GM12891 (cell line): Measurements from ENCODE around the gene TMCC1.
"Not testable (repeated sequence)": the region's sequence is repeated elsewhere in the genome, so short reads cannot be mapped to it uniquely, and the experiment has no call there.

Experiments
- DNase-seq: peaks from one replicate; pipeline ENCODE4 v3.0.0; 2011; ENCODE audit warnings: low spot score; ENCODE audit not compliant: insufficient read length
- FAIRE-seq: peaks from 2 replicates; lab custom pipeline; 2011; peaks lifted over from hg19 to GRCh38; lab: Jason Lieb, UNC
- PAX5 ChIP-seq: IDR thresholded peaks from 2 replicates; pipeline ENCODE4 v1.6.1; 2011; ENCODE audit warnings: low read length, moderate library complexity, mild to moderate bottlenecking; ENCODE audit not compliant: insufficient read depth, severe bottlenecking
- POLR2A ChIP-seq: IDR thresholded peaks from 2 replicates; pipeline ENCODE4 v1.6.1; 2011; ENCODE audit warnings: low read depth, low read length, control low read depth
- POLR2AphosphoS5 ChIP-seq: IDR thresholded peaks from 2 replicates; pipeline ENCODE4 v1.6.1; 2011; ENCODE audit warnings: low read depth, low read length, control low read depth
- POU2F2 ChIP-seq: IDR thresholded peaks from 2 replicates; pipeline ENCODE4 v1.6.1; 2011; ENCODE audit warnings: low read depth, mild to moderate bottlenecking, control low read depth, low read length, moderate library complexity
- SPI1 ChIP-seq: IDR thresholded peaks from 2 replicates; pipeline ENCODE4 v1.6.1; 2011; ENCODE audit warnings: low read depth, low read length, control low read depth
- TAF1 ChIP-seq: IDR thresholded peaks from 2 replicates; pipeline ENCODE4 v1.6.1; 2011; ENCODE audit warnings: low read depth, low read length, control low read depth

Gene TMCC1

DNA sequence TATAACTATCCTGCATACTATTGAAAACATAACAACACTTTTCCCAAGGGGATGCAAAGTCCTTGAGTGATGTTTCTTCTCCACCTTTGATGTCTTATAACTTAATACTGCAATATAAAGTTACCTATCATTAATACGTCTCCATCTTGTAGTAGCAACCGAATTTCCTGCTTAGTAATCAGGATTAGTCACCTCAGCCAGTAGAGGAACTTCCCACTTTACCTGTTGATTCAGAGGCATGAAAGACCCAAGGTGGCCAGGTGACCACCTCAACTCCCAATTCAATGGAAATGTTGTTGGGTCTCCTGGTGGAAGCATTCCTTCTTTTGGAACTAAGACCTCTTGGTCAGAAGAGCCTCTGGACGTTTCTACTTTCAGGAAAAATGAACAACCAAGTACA, 3.5 kb upstream of the TMCC1 start:
- DNase-seq (no peak), FAIRE-seq (no peak)
- TF ChIP-seq POU2F2, result no peak
- TF ChIP-seq PAX5, result no peak
- TF ChIP-seq POLR2A, result no peak
- TF ChIP-seq TAF1, result no peak

DNA sequence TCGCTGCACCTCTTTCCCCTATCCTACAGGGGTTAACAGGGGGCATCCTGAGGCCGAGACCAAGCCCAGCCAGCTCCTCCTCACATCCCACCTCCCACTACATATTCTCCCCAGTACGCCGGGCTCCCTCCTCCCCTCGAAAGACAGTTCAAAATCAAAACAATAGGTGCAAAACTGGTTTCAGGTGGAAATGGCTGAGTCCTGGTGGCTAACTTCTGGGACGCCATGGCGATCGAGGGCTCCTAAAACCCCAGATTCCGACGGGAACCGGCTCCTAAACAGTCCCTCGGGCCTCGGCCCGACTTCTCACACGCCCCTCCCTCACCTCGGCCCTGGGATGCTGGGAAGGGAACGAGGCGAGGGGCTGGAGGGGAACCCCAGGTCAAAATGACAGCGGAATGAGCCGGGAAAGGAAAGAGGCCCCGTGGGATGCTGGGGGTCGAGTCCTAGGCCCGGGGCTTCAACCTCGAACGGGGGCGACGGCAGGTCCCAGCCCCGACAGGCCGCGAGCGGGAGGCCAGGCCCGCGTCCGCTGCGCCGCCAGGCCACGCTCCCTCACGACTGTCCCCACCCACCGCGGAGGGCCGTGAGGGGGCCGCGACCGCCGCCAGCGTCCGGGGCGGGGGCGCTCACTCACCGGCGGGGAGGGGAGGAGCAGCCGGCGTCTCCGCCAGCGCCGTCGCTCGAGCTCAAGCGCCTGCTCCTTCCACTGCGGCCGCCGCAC, 492 bp downstream of the TMCC1 start:
- TF ChIP-seq POLR2AphosphoS5 (peak; percentile 68), POU2F2 (no peak), SPI1 (no peak), PAX5 (no peak), POLR2A (peak; percentile 53; the same call in 1 of the 2 replicates), TAF1 (no peak)
- DNase-seq (peak; percentile 68), FAIRE-seq (peak; percentile 35)

- DNase-seq, result no peak
Observed at GRCh38 chr3:129892486-129892856, 1.0 kb downstream of the TMCC1 start.

GRCh38 chr3:129890891-129891290, 2.6 kb downstream of the TMCC1 start:
- TF ChIP-seq SPI1 (no peak), POU2F2 (no peak), PAX5 (no peak), TAF1 (no peak), POLR2AphosphoS5 (no peak), POLR2A (no peak)
- DNase-seq (no peak), FAIRE-seq (no peak)

More at GRCh38 chr3:129892486-129892856, 1.0 kb downstream of the TMCC1 start:
- no peak for TF ChIP-seq SPI1
- TF ChIP-seq TAF1, result no peak
- TF ChIP-seq POLR2AphosphoS5, result no peak
- no peak for TF ChIP-seq POLR2A
- no peak for TF ChIP-seq PAX5
- no peak for TF ChIP-seq POU2F2
- FAIRE-seq, result no peak

GRCh38 chr3:129890125-129890524, 3.4 kb downstream of the TMCC1 start:
- DNase-seq (no peak), FAIRE-seq (peak; percentile 68)
- TF ChIP-seq SPI1, result no peak
- no peak for TF ChIP-seq POLR2AphosphoS5
- no peak for TF ChIP-seq POLR2A
- TF ChIP-seq POU2F2, result no peak
- TF ChIP-seq TAF1, result no peak
- no peak for TF ChIP-seq PAX5

DNA sequence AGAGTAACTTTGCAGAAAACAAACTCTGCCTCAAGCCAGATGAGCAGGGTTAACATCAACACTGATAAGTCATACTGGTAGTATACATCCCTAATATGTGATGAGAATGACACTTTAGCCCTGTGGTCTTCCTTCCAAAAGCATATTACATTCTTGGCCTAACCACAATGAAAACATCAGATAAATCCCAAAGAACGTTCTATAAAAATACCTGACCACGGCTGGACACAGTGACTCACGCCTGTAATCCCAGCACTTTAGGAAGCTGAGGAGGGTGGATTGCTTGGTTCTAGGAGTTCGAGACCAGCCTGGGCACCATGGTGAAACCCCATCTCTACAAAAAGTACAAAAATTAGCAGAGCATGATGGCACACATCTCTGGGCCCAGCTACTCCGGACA, 4.7 kb downstream of the TMCC1 start:
- no peak for TF ChIP-seq POU2F2
- TF ChIP-seq TAF1, result no peak
- TF ChIP-seq POLR2AphosphoS5, result no peak
- no peak for TF ChIP-seq PAX5
- no peak for TF ChIP-seq POLR2A
- TF ChIP-seq SPI1, result no peak
- DNase-seq, result no peak
- no peak for FAIRE-seq

GRCh38 chr3:129881261-129881660, 12.2 kb downstream of the TMCC1 start:
- FAIRE-seq (no peak), DNase-seq (no peak)
- TF ChIP-seq POLR2A, result no peak
- no peak for TF ChIP-seq PAX5
- no peak for TF ChIP-seq SPI1
- TF ChIP-seq POLR2AphosphoS5, result no peak
- TF ChIP-seq POU2F2, result no peak
- TF ChIP-seq TAF1, result no peak

- FAIRE-seq (no peak), DNase-seq (no peak)
Observed at GRCh38 chr3:129878355-129878754, 15.2 kb downstream of the TMCC1 start.

DNA sequence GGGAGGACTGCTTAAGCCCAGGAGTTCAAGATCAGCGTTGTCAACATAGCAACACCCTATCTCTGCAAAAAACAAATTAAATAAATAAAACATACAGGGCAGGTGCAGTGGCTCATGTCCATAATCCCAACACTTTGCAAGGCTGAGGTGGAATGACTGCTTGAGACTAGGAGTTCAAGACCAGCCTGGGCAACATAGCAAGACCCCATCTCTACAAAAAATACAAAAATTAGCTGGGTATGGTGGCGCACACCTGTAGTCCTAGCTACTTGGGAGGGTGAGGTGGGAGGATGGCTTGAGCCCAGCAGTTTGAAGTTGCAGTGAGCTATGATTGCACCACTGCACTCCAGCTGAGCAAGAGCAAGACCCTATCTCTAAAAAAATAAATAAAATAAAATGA, 19.0 kb downstream of the TMCC1 start:
- DNase-seq, FAIRE-seq: not testable (repeated sequence)

More at GRCh38 chr3:129878355-129878754, 15.2 kb downstream of the TMCC1 start:
- TF ChIP-seq POLR2A (no peak), POU2F2 (no peak), POLR2AphosphoS5 (no peak), PAX5 (no peak), TAF1 (no peak)

DNA sequence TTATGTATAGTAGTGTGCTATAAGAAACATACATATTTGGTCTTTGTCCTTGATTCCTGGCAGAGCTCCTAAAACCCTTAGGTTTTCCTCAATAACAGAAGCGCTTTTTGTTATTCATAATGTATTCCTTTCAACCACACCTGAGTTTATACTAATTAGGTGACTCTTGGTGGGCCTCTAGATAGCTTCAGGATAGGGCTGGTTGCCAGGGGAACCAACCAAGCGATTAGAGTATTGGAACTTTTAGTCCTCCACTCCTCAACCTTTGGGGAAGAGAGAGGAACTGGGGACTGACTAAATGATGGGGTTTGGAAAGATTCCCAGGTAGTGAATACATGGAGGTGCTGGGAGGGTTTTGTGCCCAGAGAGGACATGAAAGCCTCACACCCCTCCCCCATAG, 24.6 kb downstream of the TMCC1 start:
- TF ChIP-seq PAX5, result no peak
- no peak for TF ChIP-seq POU2F2
- TF ChIP-seq SPI1, result no peak
- TF ChIP-seq POLR2A, result no peak
- TF ChIP-seq POLR2AphosphoS5, result no peak
- DNase-seq (no peak), FAIRE-seq (no peak)
